GM18499 (cell line): ENCODE measurements around the gene TEX264.
"Not testable (repeated sequence)": the region's sequence is repeated elsewhere in the genome, so short reads cannot be mapped to it uniquely, and the experiment has no call there.

Source experiments
- ATAC-seq: cut with Tn5 transposase; IDR thresholded peaks from one replicate; pipeline ENCODE4 v1.9.1; 2021; ENCODE audit warnings: moderate number of reproducible peaks; ENCODE audit not compliant: insufficient read depth, unreplicated experiment

The TEX264 gene, protein sequence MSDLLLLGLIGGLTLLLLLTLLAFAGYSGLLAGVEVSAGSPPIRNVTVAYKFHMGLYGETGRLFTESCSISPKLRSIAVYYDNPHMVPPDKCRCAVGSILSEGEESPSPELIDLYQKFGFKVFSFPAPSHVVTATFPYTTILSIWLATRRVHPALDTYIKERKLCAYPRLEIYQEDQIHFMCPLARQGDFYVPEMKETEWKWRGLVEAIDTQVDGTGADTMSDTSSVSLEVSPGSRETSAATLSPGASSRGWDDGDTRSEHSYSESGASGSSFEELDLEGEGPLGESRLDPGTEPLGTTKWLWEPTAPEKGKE

GRCh38 chr3:51670823-51671733 lies at the start of gene TEX264:
Gene TEX264 (plus strand): TSS chr3:51671252. CDS start chr3:51674305, 3,053 bp downstream.
- ATAC-seq = no peak

GRCh38 chr3:51622413-51622812 lies 48.6 kb upstream of the TEX264 start:
- ATAC-seq = no peak

DNA sequence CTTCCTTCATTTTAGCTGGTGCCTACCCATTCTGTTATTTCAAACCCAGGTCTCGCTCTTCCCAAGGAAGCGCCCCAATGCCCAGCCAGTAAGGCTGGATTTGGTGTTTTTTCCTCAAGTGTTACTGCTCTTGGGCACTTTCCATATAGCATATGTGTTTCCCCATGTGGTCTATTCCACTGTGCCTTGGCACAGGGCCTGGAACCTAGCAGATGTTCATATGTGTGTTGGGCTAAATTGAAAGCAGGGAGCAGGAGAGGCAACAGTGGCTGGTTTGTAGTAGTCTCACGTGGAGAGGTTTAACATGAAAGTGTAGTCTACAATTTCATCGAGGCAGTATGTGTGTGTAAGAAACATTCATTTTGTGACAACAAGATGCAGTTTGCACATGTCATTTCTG lies 48.2 kb upstream of the TEX264 start:
- ATAC-seq = no peak

GRCh38 chr3:51630513-51630912 lies 40.5 kb upstream of the TEX264 start:
- ATAC-seq = no peak

- ATAC-seq = no peak
Observed at GRCh38 chr3:51637144-51637940, 33.7 kb upstream of the TEX264 start.

DNA sequence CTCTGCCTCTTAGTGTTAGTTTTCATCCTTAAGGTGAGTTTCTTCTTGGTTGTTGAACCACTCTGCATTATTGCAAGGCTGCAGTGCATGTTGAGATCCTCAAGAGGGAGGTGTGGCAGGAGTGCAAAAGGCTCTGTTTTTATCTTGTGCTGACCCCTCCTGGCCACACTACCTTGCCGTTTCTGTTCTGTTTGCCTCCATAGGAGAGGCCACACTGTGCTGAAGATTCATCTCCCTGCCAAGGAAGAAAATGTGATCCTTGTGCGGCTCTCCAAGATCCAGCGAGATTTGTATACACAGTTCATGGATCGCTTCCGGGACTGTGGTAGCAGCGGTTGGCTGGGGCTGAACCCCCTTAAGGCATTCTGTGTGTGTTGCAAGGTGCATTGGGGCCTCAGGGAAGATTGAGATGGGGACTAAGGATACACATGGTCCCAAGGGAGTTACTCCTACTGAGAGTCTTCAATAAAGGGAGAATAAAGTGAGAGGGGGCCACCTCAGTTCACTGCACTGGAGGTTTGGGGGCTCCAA lies 33.0 kb upstream of the TEX264 start:
- no peak for ATAC-seq

DNA sequence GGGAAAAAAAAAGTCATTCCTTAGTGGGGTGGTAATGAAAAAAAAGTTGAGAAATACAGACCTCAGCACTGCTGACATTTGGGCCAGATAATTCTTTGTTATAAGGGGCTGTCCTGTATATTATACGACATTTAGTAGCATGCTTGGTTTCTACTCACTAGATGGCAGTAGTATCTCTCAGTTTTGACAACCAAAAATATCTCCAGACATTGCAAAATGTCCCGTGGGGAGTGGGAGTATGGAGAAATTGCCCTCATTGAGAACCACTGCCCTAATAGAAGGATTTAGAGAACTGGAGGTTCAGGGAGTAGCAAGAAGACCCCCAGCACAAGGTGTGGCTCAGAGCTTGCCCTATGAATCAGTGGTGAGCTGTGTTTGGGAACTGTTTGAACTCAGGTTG lies 28.6 kb upstream of the TEX264 start:
- ATAC-seq = no peak

- no peak for ATAC-seq
Observed at GRCh38 chr3:51646091-51646490, 25.0 kb upstream of the TEX264 start.

DNA sequence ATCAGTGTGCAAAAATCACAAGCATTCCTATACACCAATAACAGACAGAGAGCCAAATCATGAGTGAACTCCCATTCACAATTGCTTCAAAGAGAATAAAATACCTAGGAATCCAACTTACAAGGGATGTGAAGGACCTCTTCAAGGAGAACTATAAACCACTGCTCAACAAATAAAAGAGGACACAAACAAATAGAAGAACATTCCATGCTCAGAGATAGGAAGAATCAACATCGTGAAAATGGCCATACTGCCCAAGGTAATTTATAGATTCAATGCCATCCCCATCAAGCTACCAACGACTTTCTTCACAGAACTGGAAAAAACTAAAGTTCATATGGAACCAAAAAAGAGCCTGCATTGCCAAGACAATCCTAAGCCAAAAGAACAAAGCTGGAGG lies 18.9 kb upstream of the TEX264 start:
- ATAC-seq = not testable (repeated sequence)

GRCh38 chr3:51653409-51653808 lies 17.6 kb upstream of the TEX264 start:
- ATAC-seq = not testable (repeated sequence)

DNA sequence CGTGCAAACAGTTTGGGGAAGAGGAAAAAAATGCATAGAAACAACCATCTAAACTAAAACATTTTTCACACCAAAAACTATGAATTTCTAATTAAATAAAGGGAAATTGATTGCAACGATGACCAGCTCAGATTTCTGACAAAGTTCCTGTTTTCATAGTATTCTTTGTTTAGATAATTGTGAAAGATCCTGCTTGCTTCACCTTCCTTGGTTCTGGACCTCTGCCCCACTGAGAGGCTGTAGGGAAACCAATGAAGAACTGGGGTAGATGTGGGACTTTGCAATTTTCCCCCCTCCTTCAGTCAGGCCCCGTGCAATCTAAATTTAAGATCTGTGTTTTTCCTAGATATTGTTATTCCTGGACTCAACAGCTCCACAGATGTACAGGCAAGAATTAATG lies 13.8 kb upstream of the TEX264 start:
- no peak for ATAC-seq

- no peak for ATAC-seq
Observed at GRCh38 chr3:51659942-51660341, 11.1 kb upstream of the TEX264 start.

DNA sequence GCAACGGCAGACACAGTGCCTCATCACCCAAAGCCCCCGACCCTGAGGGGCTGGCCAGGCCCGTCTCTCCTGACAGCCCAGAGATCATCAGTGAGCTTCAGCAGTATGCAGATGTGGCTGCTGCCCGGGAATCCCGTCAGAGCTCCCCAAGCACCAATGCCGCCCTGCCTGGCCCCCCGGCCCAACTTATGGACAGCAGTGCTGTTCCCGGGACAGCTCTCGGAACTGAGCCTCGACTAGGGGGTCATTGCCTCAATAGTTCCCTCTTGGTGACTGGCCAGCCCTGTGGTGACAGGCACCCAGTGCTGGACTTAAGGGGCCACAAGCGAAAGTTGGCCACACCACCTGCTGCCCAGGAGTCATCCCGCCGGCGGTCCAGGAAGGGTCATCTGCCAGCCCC lies 8.6 kb upstream of the TEX264 start:
- no peak for ATAC-seq

- no peak for ATAC-seq
Observed at GRCh38 chr3:51668756-51669155, 2.3 kb upstream of the TEX264 start.

GRCh38 chr3:51669241-51670052 lies 1.6 kb upstream of the TEX264 start:
- ATAC-seq = no peak

DNA sequence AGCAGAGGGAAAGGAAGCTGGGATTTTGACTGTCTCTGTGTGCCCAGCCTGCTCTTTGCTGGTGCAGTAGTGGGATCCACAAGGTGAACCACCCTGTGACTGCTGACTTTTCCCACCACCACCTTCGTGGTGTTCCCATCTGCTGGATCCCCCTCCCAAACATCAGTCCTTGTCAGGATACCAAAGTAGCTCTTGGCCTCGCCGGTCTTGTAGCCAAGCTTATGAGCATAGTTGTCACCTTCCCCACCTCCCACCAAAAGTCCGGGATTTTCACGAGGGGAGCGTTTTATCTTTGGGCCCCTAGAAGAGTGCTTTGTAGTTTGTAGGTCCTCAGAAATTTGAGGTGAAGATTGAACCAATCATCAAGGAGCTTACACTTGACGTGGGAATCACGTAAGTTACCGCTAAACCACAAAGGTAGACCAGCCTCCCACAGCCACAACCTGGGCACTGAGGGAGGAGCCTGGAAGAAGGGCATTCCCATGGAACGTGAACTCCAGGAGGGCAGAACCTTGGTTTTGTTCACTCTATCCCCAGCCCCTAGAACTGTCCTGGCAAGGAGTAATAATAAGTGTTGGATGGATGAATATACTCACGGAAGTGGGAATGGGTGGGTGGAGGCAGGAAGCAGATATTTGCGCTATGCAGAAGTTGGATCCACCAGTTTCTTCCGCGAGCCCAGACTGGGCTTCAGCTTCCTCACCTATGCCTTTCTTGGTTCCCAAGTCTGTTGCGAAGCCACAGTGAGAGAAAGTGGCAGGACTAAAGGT lies 814 bp upstream of the TEX264 start:
- no peak for ATAC-seq

DNA sequence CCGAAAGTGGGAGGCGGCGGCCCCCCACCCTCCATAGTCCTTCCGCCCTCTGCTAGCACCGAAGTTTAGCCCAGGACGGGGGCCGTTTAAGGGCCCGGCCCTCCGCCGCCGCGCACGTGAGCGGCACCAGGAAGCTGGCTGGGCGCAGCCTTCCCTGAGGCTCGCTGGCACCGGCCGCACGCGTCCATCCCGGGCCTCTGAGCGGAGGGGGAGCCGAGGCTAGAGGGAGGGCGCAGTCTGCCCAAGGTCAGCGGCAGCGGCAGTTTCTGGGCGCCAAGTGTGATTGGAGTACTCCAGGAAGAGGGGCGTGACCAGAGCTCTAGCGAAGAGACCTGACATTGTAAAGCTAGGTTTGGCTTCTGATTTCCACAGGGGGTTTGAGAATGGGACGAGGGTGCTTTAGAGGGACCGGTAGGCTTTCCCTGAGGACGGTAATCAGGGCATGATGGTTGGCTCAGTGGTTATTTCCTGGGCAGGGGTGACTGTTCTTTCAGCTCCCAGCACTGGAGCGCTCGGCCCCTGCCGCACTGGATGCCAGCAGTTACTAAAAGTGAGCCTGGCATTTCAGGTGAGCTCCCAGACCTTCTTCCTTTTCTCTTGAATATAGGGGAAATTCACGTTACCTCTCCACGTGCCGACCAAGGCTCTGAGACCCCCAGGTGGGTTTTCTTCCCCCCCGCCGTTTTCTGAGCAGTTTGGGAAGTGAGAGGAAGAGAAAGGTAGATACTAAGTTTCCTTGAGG lies 853 bp downstream of the TEX264 start:
- ATAC-seq = no peak

DNA sequence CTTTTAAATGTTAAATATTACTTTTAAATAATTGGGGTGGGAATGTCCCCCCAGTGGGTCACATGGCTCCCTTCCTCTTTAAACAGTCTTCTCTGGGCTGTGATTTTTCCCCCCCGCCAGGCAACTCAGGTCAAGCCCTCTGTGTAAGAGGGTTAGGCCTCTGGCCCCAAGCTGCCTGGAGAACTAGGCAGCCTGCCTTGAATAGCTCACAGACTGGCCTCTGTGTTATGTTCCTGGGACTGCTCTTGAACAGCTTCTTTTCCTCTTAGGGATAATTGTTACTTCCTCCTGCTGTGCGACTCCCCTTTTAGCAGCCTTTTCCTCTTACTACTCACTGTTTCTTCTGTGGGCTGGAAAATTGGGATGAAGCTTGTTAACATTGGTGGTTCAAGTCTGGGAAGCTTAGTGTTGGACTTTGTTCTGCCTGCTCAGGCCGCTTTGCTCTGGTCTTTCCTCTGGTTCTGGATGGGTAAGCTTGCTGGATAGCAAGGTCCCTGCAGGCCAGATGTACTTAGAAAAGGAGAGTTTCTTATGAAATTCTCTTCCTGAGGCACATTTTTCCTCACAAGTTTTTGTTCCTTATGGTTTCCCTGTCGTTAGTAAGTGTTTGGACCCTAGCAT lies 2.2 kb downstream of the TEX264 start:
- no peak for ATAC-seq
